SK-N-SH (cell line): ENCODE measurements around the gene GPR183.

Experiments
- CHD2 ChIP-seq: fragments of 150-350 bp; IDR thresholded peaks from 2 replicates; pipeline ENCODE4 v1.6.1; 2018; ENCODE audit warnings: low read length; ENCODE audit not compliant: partially characterized antibody
- CTCF ChIP-seq: fragments of 200-600 bp; sonication (generic); IDR thresholded peaks from 2 replicates; pipeline ENCODE4 v1.6.1; 2017; ENCODE audit warnings: antibody characterized with exemption, mild to moderate bottlenecking, moderate library complexity
- POLR2AphosphoS5 ChIP-seq: IDR thresholded peaks from 2 replicates; pipeline ENCODE4 v1.6.1; 2012; ENCODE audit warnings: low read depth, low read length
- RAD21 ChIP-seq: IDR thresholded peaks from 2 replicates; pipeline ENCODE4 v1.6.1; 2012; ENCODE audit warnings: mild to moderate bottlenecking, low read length

- TF ChIP-seq CTCF (no peak), POLR2AphosphoS5 (no peak), RAD21 (no peak), CHD2 (no peak)
Observed at GRCh38 chr13:99278843-99279242, 28.4 kb downstream of the GPR183 start.
